ENCODE results near the gene NEK6. TPM values are rescaled to one million over a fixed set of nuclear protein-coding genes. Genes with fewer than 3 reads are reported as not detected.

NEK6 gene
- total and polyA plus RNA-seq, 2 of the 8 experiments (the other 6 are each of a cell fraction or from before 2014, with no cell fraction given), result 17.7 to 19.7 TPM

- Histone ChIP-seq H4K5ac (ENCODE audit: insufficient read length, low read depth, low read length) (no peak overlapping the region), H3K4me3 (ENCODE audit: extremely low read depth in 1 of 4, insufficient read depth in 2 of 4, low read depth in 3 of 4, low read length in 4 of 4) (no peak overlapping the region), H3K4ac (replicated peaks; ENCODE audit: insufficient read length, low read depth, low read length) (no peak overlapping the region), H3K14ac (ENCODE audit: insufficient read length) (no peak overlapping the region), H3K27me3 (replicated peaks in 1 of 4; ENCODE audit: control insufficient read depth in 3 of 4, extremely low read depth in 1 of 4, insufficient read depth in 3 of 4, low read length in 3 of 4) (no peaks in the 10 kb centered on the region), H3K79me2 (ENCODE audit: control insufficient read depth in 1 of 2, insufficient read depth in 2 of 2, low read length in 2 of 2) (no peaks in the 10 kb centered on the region), H3K56ac (replicated peaks; ENCODE audit: insufficient read length, low read depth, low read length) (no peak overlapping the region), H4K91ac (replicated peaks; ENCODE audit: insufficient read length, low read length) (no peak overlapping the region), H4K20me1 (replicated peaks in 1 of 2; ENCODE audit: control insufficient read depth in 1 of 2, insufficient read depth in 2 of 2, low read length in 2 of 2) (peaks cover 0 to 6% of the 10 kb centered on the region in 2 experiments), H3K36me3 (ENCODE audit: control insufficient read depth in 2 of 4, insufficient read depth in 4 of 4, low read length in 3 of 4) (no peaks in the 10 kb centered on the region), H3K9me3 (ENCODE audit: insufficient read depth in 2 of 2, low read depth in 1 of 2, low read length in 1 of 2) (no peaks in the 10 kb centered on the region), H2BK15ac (ENCODE audit: low read length) (0 out of 2 replicates have a peak overlapping the region, but pooled peaks have one; percentile 61), H3K27ac (ENCODE audit: low read depth, low read length) (no peak overlapping the region), H4K8ac (ENCODE audit: extremely low read depth, insufficient read depth, low read length) (no peak overlapping the region), H2BK5ac (ENCODE audit: low read depth, low read length) (no peak overlapping the region), H3K23ac (ENCODE audit: insufficient read length) (no peak overlapping the region), H3K18ac (ENCODE audit: extremely low read depth, low read length) (no peak overlapping the region), H3K4me2 (ENCODE audit: insufficient read depth in 1 of 2, low read depth in 2 of 2, low read length in 2 of 2) (no peak overlapping the region), H2BK120ac (replicated peaks; ENCODE audit: low read depth, low read length) (no peak overlapping the region), H2BK20ac (ENCODE audit: low read length) (no peak overlapping the region), H2AK5ac (ENCODE audit: low read depth, low read length) (no peak overlapping the region), H3K79me1 (ENCODE audit: low read depth, low read length) (peaks cover 2% of the 10 kb centered on the region; the same call in 1 of the 2 replicates), H3K4me1 (replicated peaks in 1 of 4; ENCODE audit: control insufficient read depth in 3 of 4, insufficient read depth in 4 of 4, low read length in 3 of 4) (peaks cover 0 to 9% (median 3%) of the 10 kb centered on the region in 4 experiments; a peak in 3 of 7 replicates), H2AFZ (ENCODE audit: low read length) (no peak overlapping the region), H3K9ac (replicated peaks in 1 of 4; ENCODE audit: extremely low read depth in 1 of 4, low read depth in 3 of 4, low read length in 3 of 4) (no peak overlapping the region; a peak in 1 of 7 replicates), H3K23me2 (ENCODE audit: low read depth, low read length) (no peaks in the 10 kb centered on the region), H2BK12ac (ENCODE audit: low read depth, low read length) (no peak overlapping the region)
- DNase-seq (ENCODE audit: low read depth in 1 of 2, low spot score in 2 of 2) (no peak), FAIRE-seq (no peak)
- TF ChIP-seq TAF1 (IDR thresholded peaks at IDR 0.05; ENCODE audit: low read depth, low read length) (no peak), CTCF (IDR thresholded peaks at IDR 0.05; ENCODE audit: control extremely low read depth in 1 of 3, insufficient read depth in 1 of 3, low read depth in 1 of 3, low read length in 3 of 3) (peak; percentile 67 to 82 (median 67)), RAD21 (IDR thresholded peaks at IDR 0.05 in 1 of 2, conservative IDR thresholded peaks at IDR 0.05 in 1 of 2; ENCODE audit: low read depth in 2 of 2, low read length in 2 of 2) (peak; percentile 42 to 64), SP1 (IDR thresholded peaks at IDR 0.05; ENCODE audit: low read depth, low read length) (no peak), BRCA1 (IDR thresholded peaks at IDR 0.05; ENCODE audit: low read depth, low read length) (no peak), CEBPB (IDR thresholded peaks at IDR 0.05; ENCODE audit: low read depth, low read length) (no peak)
- ChIA-PET POLR2A (ENCODE audit: partially characterized antibody) (interaction anchor here (1.0 kb wide), 1 partner anchor 19 kb away, joined by 3 read pairs; no protein-coding TSS in a partner anchor), CTCF (ENCODE audit: partially characterized antibody) (interaction anchor here (0.5 to 3.2 kb wide), 30 partner anchors 8 to 995 kb away, joined by 3 to 23 read pairs (median 5); no protein-coding TSS in a partner anchor)
- WGBS, 2 experiments (ENCODE audit: extremely low coverage in 1 of 2, insufficient coverage in 1 of 2, insufficient read length in 1 of 2, insufficient replicate concordance in 2 of 2, low coverage in 1 of 2, low lambda C conversion rate in 2 of 2, missing lambda C conversion rate in 1 of 2), result 80% methylated on average over 27 of the region's 27 CpGs; no CpG with 5 or more reads in 1 of the 2 experiments
These were observed 54.8 kb downstream of the NEK6 start for GRCh38 chr9:124312290-124313265.

All from H1 (cell line).